Activated naive CD4-positive, alpha-beta T cell treated with anti-CD3 and anti-CD28 coated beads for 36 hours (primary cell): ENCODE results near the gene LCN12. TPM values are rescaled to one million over a fixed set of nuclear protein-coding genes. Genes with fewer than 3 reads are reported as not detected.

Experiments used
- CTCF ChIA-PET: fragments of 350-600 bp; sonication (Branson Sonifier 250); formaldehyde crosslinking; loops from one replicate; lab custom pipeline; 2021; ENCODE audit warnings: antibody characterized with exemption; lab: Charles Lee
- DNase-seq: peaks from one replicate; pipeline ENCODE4 v3.0.0-alpha.2; 2020
- H3K27ac Mint-ChIP-seq: one replicate; pipeline ENCODE4 v1.8.0; 2021; ENCODE audit warnings: mild to moderate bottlenecking, mixed read lengths
- H3K27me3 Mint-ChIP-seq: one replicate; pipeline ENCODE4 v1.8.0; 2021; ENCODE audit warnings: low read depth, mixed read lengths
- H3K36me3 Mint-ChIP-seq: one replicate; pipeline ENCODE4 v1.8.0; 2021; ENCODE audit warnings: low read depth, mixed read lengths
- H3K4me1 Mint-ChIP-seq: one replicate; pipeline ENCODE4 v1.8.0; 2021; ENCODE audit warnings: low read depth, mixed read lengths
- H3K4me3 Mint-ChIP-seq: one replicate; pipeline ENCODE4 v1.8.0; 2021; ENCODE audit warnings: mild to moderate bottlenecking, moderate library complexity, mixed read lengths
- H3K9me3 Mint-ChIP-seq: one replicate; pipeline ENCODE4 v1.8.0; 2021; ENCODE audit warnings: mixed read lengths
- intact Hi-C: fragments of 100-400 bp; cut with micrococcal nuclease; formaldehyde crosslinking; loops from one replicate; pipeline ENCODE4 v1.15.1; 2023
- total RNA-seq, 2 experiments: library from RNA; stranded (reverse); gene quantifications; one replicate each; pipeline ENCODE4 v1.2.3, GENCODE V29; 2021

LCN12 gene
- total RNA-seq, 2 experiments from 2014 or later, result 1.1 to 1.9 TPM

DNA sequence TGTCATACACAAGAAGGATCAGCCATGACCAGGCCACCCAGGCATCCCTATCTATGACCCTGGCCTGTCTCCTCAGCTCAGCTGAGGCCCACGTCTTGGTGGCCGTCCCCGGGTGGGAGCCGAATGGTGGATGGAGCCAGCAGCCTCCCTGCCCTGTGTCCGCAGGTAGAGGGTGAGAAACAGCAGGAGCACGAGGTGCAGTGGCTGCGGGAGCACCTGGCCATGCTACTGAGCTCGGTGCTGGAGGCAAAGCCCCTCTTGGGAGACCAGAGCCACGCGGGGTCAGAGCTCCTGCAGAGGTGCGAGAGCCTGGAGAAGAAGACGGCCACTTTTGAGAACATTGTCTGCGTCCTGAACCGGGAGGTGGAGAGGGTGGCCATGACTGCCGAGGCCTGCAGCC is 32.0 kb upstream of the LCN12 start:
- CTCF ChIA-PET, result interaction anchor here (0.9 to 1.0 kb wide), 2 partner anchors 78 to 109 kb away, joined by 3 read pairs; partner anchors contain the start of gene AJM1
- Mint-ChIP-seq H3K4me1 (peaks cover 3% of the 10 kb centered on the region), H3K9me3 (no peaks in the 10 kb centered on the region), H3K4me3 (no peak overlapping the region), H3K27me3 (no peaks in the 10 kb centered on the region), H3K27ac (no peak overlapping the region), H3K36me3 (peaks cover 41% of the 10 kb centered on the region)
- intact Hi-C loops, result no loop called here
- DNase-seq, result no peak

- no peaks in the 10 kb centered on the region for H3K9me3 Mint-ChIP-seq
- CTCF ChIA-PET, result no interaction called here
- no peak overlapping the region for H3K4me3 Mint-ChIP-seq
- no peak for DNase-seq
- peaks cover 38% of the 10 kb centered on the region for H3K36me3 Mint-ChIP-seq
- H3K27me3 Mint-ChIP-seq, result no peaks in the 10 kb centered on the region
- intact Hi-C loops, result no loop called here
- peaks cover 2% of the 10 kb centered on the region for H3K4me1 Mint-ChIP-seq
- no peak overlapping the region for H3K27ac Mint-ChIP-seq
These were observed 31.3 kb upstream of the LCN12 start for GRCh38 chr9:136920734-136921231.

DNA sequence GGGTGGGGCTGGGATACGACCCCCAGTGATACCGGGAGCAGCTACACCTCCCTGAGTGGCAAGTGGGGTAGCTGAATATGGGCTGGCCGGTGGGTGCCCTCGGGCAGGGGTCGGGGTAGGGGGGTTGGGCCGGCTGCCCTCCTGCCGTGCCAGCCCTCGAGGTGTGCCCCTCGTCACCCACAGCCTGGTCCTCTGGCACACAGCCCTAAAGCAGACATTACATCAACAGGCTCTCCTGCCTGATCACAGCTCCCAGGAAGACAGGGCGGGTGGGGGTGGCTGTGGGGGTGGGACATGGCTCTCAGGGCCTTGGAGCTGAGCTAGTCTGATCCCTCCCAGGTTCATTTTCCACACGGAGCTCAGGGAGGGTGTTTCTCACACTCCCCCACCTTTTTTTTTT is 30.8 kb upstream of the LCN12 start:
- no peak for DNase-seq
- no peaks in the 10 kb centered on the region for H3K4me1 Mint-ChIP-seq
- no peak overlapping the region for H3K4me3 Mint-ChIP-seq
- H3K27ac Mint-ChIP-seq, result no peak overlapping the region
- H3K9me3 Mint-ChIP-seq, result no peaks in the 10 kb centered on the region
- CTCF ChIA-PET, result no interaction called here
- H3K36me3 Mint-ChIP-seq, result peaks cover 36% of the 10 kb centered on the region
- intact Hi-C loops, result no loop called here
- no peaks in the 10 kb centered on the region for H3K27me3 Mint-ChIP-seq

DNA sequence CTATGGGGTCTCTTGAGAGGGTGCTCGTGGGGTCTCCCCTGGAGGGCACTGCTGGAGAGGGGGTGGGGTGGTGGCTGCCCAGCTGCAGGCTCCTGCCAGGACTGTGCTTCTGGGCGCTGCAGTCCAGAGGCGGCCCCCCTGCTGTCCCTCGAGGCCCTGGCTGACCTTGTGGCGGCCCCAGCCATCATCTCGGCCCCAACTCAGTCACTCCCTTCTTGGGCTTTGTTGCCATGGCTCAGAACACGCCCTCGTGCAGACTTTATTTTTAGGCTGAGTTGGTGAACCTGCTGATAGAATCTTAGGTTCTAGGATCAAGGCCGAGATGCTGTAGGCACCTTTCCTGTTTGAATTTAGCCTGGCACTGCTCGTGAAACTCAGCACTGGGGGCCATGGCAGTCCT is 30.4 kb upstream of the LCN12 start:
- CTCF ChIA-PET, result no interaction called here
- intact Hi-C loops, result no loop called here
- DNase-seq, result no peak
- Mint-ChIP-seq H3K27ac (no peak overlapping the region), H3K4me1 (no peaks in the 10 kb centered on the region), H3K36me3 (peaks cover 37% of the 10 kb centered on the region), H3K4me3 (no peak overlapping the region), H3K9me3 (no peaks in the 10 kb centered on the region), H3K27me3 (no peaks in the 10 kb centered on the region)

GRCh38 chr9:136922540-136922939 is 29.5 kb upstream of the LCN12 start:
- no peaks in the 10 kb centered on the region for H3K9me3 Mint-ChIP-seq
- H3K27ac Mint-ChIP-seq, result no peak overlapping the region
- peaks cover 33% of the 10 kb centered on the region for H3K36me3 Mint-ChIP-seq
- CTCF ChIA-PET, result no interaction called here
- no peaks in the 10 kb centered on the region for H3K4me1 Mint-ChIP-seq
- intact Hi-C loops, result no loop called here
- no peak for DNase-seq
- H3K27me3 Mint-ChIP-seq, result no peaks in the 10 kb centered on the region
- no peak overlapping the region for H3K4me3 Mint-ChIP-seq

GRCh38 chr9:136923881-136924280 is 28.2 kb upstream of the LCN12 start:
- CTCF ChIA-PET, result interaction anchor here (0.7 kb wide), 1 partner anchor 15 kb away, joined by 3 read pairs; no protein-coding TSS in a partner anchor

DNA sequence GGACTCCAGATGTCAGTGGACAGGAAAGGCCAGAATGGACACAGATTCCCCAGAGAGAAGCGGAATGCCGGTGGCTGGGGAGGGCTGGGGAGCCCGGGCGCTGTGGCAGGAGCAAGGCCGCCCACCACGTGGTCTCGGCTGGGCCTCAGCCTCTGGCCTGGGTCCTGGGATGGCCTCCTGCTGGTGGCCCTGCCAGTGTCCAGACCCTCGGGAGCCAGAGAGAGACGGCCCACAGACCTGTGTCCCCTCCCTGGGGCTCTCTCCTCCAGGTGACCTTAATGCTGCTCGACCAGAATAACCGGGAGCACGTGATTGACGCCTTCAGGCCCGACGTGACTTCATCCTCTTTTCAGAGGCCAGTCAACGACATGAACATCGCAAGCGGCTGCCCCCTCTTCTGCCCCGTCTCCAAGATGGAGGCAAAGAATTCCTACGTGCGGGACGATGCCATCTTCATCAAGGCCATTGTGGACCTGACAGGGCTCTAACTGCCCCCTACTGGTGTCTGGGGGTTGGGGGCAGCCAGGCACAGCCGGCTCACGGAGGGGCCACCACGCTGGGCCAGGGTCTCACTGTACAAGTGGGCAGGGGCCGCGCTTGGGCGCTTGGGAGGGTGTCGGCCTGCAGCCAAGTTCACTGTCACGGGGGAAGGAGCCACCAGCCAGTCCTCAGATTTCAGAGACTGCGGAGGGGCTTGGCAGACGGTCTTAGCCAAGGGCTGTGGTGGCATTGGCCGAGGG is 26.5 kb upstream of the LCN12 start:
- no peak overlapping the region for H3K4me3 Mint-ChIP-seq
- peaks cover 29% of the 10 kb centered on the region for H3K36me3 Mint-ChIP-seq
- no peaks in the 10 kb centered on the region for H3K4me1 Mint-ChIP-seq
- intact Hi-C loops, result no loop called here
- no peak overlapping the region for H3K27ac Mint-ChIP-seq
- CTCF ChIA-PET, result no interaction called here
- no peak for DNase-seq
- H3K27me3 Mint-ChIP-seq, result no peaks in the 10 kb centered on the region
- H3K9me3 Mint-ChIP-seq, result no peaks in the 10 kb centered on the region

More at GRCh38 chr9:136923881-136924280, 28.2 kb upstream of the LCN12 start:
- intact Hi-C loops, result no loop called here
- Mint-ChIP-seq H3K4me3 (no peak overlapping the region), H3K4me1 (no peaks in the 10 kb centered on the region), H3K9me3 (no peaks in the 10 kb centered on the region), H3K36me3 (peaks cover 34% of the 10 kb centered on the region), H3K27me3 (no peaks in the 10 kb centered on the region), H3K27ac (no peak overlapping the region)
- DNase-seq, result no peak

GRCh38 chr9:136926154-136926704 is 25.8 kb upstream of the LCN12 start:
- peaks cover 24% of the 10 kb centered on the region for H3K36me3 Mint-ChIP-seq
- CTCF ChIA-PET, result interaction anchor here (1.3 kb wide), 1 partner anchor 83 kb away, joined by 6 read pairs; the partner anchor contains the start of gene AJM1
- intact Hi-C loops, result no loop called here
- H3K27me3 Mint-ChIP-seq, result no peaks in the 10 kb centered on the region
- no peak overlapping the region for H3K4me3 Mint-ChIP-seq
- H3K9me3 Mint-ChIP-seq, result no peaks in the 10 kb centered on the region
- H3K4me1 Mint-ChIP-seq, result no peaks in the 10 kb centered on the region
- DNase-seq, result no peak
- no peak overlapping the region for H3K27ac Mint-ChIP-seq

- Mint-ChIP-seq H3K4me1 (peaks cover 4% of the 10 kb centered on the region), H3K27ac (no peak overlapping the region), H3K36me3 (peaks cover 26% of the 10 kb centered on the region), H3K4me3 (no peak overlapping the region), H3K27me3 (no peaks in the 10 kb centered on the region), H3K9me3 (no peaks in the 10 kb centered on the region)
- DNase-seq, result no peak
- intact Hi-C loops, result no loop called here
- CTCF ChIA-PET, result interaction anchor here (1.3 kb wide), 1 partner anchor 84 kb away, joined by 6 read pairs; the partner anchor contains the start of gene AJM1
These were observed 25.3 kb upstream of the LCN12 start for GRCh38 chr9:136926749-136927148.

GRCh38 chr9:136927343-136928271 is 24.5 kb upstream of the LCN12 start:
- Mint-ChIP-seq H3K27ac (no peak overlapping the region), H3K4me3 (no peak overlapping the region), H3K9me3 (no peaks in the 10 kb centered on the region), H3K4me1 (peaks cover 12% of the 10 kb centered on the region), H3K27me3 (no peaks in the 10 kb centered on the region), H3K36me3 (peaks cover 26% of the 10 kb centered on the region)
- DNase-seq, result no peak
- CTCF ChIA-PET, result interaction anchor here (0.8 to 1.3 kb wide), 2 partner anchors 35 to 85 kb away, joined by 3 to 6 read pairs; partner anchors contain the start of gene AJM1
- intact Hi-C loops, result no loop called here

GRCh38 chr9:136928591-136928990 is 23.5 kb upstream of the LCN12 start:
- Mint-ChIP-seq H3K4me1 (peaks cover 17% of the 10 kb centered on the region), H3K27me3 (no peaks in the 10 kb centered on the region), H3K27ac (no peak overlapping the region), H3K4me3 (no peak overlapping the region), H3K36me3 (peaks cover 30% of the 10 kb centered on the region), H3K9me3 (no peaks in the 10 kb centered on the region)
- no peak for DNase-seq
- intact Hi-C loops, result no loop called here
- CTCF ChIA-PET, result interaction anchor here (0.8 kb wide), 1 partner anchor 36 kb away, joined by 3 read pairs; no protein-coding TSS in a partner anchor

DNA sequence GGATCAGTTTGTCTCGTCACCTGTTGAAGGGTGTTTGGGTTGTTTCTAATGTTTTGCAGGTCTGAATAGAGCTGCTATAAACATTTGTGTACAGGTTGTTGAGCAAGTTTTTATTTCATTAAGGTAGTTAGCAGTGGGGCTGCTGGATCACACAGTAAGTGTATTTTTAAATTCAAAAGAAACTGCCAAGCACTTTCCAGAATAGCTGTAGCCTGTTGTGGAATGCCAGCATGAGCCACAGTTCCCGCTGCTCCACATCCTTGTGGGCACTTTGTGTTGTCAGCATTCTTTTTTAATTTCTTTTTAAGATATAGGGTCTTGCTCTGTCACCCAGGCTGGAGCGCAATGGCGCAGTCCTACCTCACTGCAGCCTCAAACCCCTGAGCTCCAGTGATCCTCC is 22.1 kb upstream of the LCN12 start:
- Mint-ChIP-seq H3K9me3 (no peaks in the 10 kb centered on the region), H3K4me1 (peaks cover 17% of the 10 kb centered on the region), H3K4me3 (no peak overlapping the region), H3K27ac (no peak overlapping the region), H3K27me3 (no peaks in the 10 kb centered on the region), H3K36me3 (peaks cover 27% of the 10 kb centered on the region)
- intact Hi-C loops, result no loop called here
- CTCF ChIA-PET, result interaction anchor here (1.1 kb wide), 1 partner anchor 87 kb away, joined by 3 read pairs; the partner anchor contains the start of gene AJM1
- DNase-seq, result no peak
